Endothelial cell of umbilical vein (primary cell): Measurements from ENCODE around the gene KRTAP10-6. TPM values are rescaled to one million over a fixed set of nuclear protein-coding genes. Genes with fewer than 3 reads are reported as not detected.

Experiments used
- BruUV-seq: library from RNA; stranded (reverse); fragments of 400-500 nt; replicated peaks from 2 replicates; lab custom pipeline; 2021; lab: Mats Ljungman, UMichigan
- CTCF ChIA-PET: fragments of 300-600, 350-600 bp; sonication (Branson Sonifier 250); formaldehyde crosslinking; loops from one replicate; lab custom pipeline; 2021; ENCODE audit warnings: antibody characterized with exemption, inconsistent platforms; lab: Charles Lee
- POLR2A ChIA-PET: fragments of 300-600, 350-600 bp; sonication (Branson Sonifier 250); formaldehyde crosslinking; loops from one replicate; lab custom pipeline; 2021; ENCODE audit warnings: antibody characterized with exemption, inconsistent platforms; lab: Charles Lee
- DNase-seq: peaks from one replicate; pipeline ENCODE4 v3.0.0-alpha.2; 2011; ENCODE audit warnings: low read depth, low spot score
- FAIRE-seq: peaks from 2 replicates; lab custom pipeline; 2011; peaks lifted over from hg19 to GRCh38; lab: Jason Lieb, UNC
- H2AFZ ChIP-seq: 2 replicates; pipeline ENCODE4 v1.6.0; 2012; ENCODE audit warnings: low read depth, low read length, control low read depth, inconsistent platforms
- H3K27ac ChIP-seq: 2 replicates; pipeline ENCODE4 v1.5.1; 2011; ENCODE audit warnings: low read depth, mild to moderate bottlenecking, control low read depth, low read length, moderate library complexity; ENCODE audit not compliant: insufficient read depth
- H3K27me3 ChIP-seq, 2 experiments: 2 replicates each; pipeline versions ENCODE4 v1.6.0 to v1.6.1; 2011; ENCODE audit warnings: low read length in 2 of 2, mixed read lengths in 1 of 2; ENCODE audit not compliant: control insufficient read depth in 2 of 2, insufficient read depth in 2 of 2
- H3K36me3 ChIP-seq, 2 experiments: 2 replicates in 1 of 2; 3 replicates in 1 of 2; pipeline ENCODE4 v1.5.1; 2011; ENCODE audit warnings: low read length in 2 of 2, mild to moderate bottlenecking in 1 of 2, moderate library complexity in 1 of 2; ENCODE audit not compliant: control insufficient read depth in 2 of 2, insufficient read depth in 2 of 2; ENCODE audit errors: extremely low read depth in 1 of 2
- H3K4me1 ChIP-seq: 3 replicates; pipeline ENCODE4 v1.5.1; 2011; ENCODE audit warnings: mild to moderate bottlenecking, low read length; ENCODE audit not compliant: control insufficient read depth, insufficient read depth; ENCODE audit errors: extremely low read depth
- H3K4me2 ChIP-seq: 2 replicates; pipeline ENCODE4 v1.6.1; 2011; ENCODE audit warnings: low read length, control low read depth, mixed read lengths; ENCODE audit not compliant: insufficient read depth
- H3K4me3 ChIP-seq, 3 experiments: fragments of 200-600 bp in 1 of 3; sonication (generic), shearing (Covaris generic) in 1 of 3; replicated peaks in 1 of 3; 2 replicates each; pipeline ENCODE4 v1.5.1; 2011 to 2016; ENCODE audit warnings: control low read depth in 3 of 3, low read length in 3 of 3, mild to moderate bottlenecking in 2 of 3, inconsistent platforms in 1 of 3, low read depth in 1 of 3, moderate library complexity in 1 of 3; ENCODE audit not compliant: insufficient read depth in 1 of 3
- H3K79me2 ChIP-seq: 2 replicates; pipeline ENCODE4 v1.6.0; 2012; ENCODE audit warnings: low read length, inconsistent platforms; ENCODE audit not compliant: control insufficient read depth, insufficient read depth
- H3K9ac ChIP-seq: replicated peaks from 2 replicates; pipeline ENCODE3; 2011; ENCODE audit warnings: low read length, control low read depth; ENCODE audit not compliant: insufficient read depth; ENCODE audit errors: extremely low read depth
- H3K9me1 ChIP-seq: replicated peaks from 3 replicates; pipeline ENCODE4 v1.6.0; 2011; ENCODE audit warnings: mild to moderate bottlenecking, low read length; ENCODE audit not compliant: control insufficient read depth, insufficient read depth; ENCODE audit errors: extremely low read depth
- H3K9me3 ChIP-seq: replicated peaks from 2 replicates; pipeline ENCODE4 v1.5.1; 2012; ENCODE audit warnings: low read length, inconsistent platforms; ENCODE audit not compliant: control insufficient read depth, insufficient read depth
- H4K20me1 ChIP-seq: replicated peaks from 2 replicates; pipeline ENCODE3; 2011; ENCODE audit warnings: mild to moderate bottlenecking, low read length; ENCODE audit not compliant: control insufficient read depth, insufficient read depth; ENCODE audit errors: extremely low read depth
- EZH2 ChIP-seq: IDR thresholded peaks from 2 replicates; pipeline ENCODE4 v1.6.1; 2012; ENCODE audit warnings: borderline replicate concordance, low read depth, mild to moderate bottlenecking, moderate library complexity, low read length, inconsistent platforms; ENCODE audit not compliant: severe bottlenecking
- FOS ChIP-seq: IDR thresholded peaks from 2 replicates; pipeline ENCODE4 v1.6.1; 2011; ENCODE audit warnings: mild to moderate bottlenecking, low read length, moderate library complexity, borderline replicate concordance; ENCODE audit not compliant: insufficient read depth
- GATA2 ChIP-seq: IDR thresholded peaks from 2 replicates; pipeline ENCODE4 v1.7.0; 2011; ENCODE audit warnings: low read depth, mild to moderate bottlenecking, moderate library complexity, mixed read lengths, low read length; ENCODE audit not compliant: insufficient read length, insufficient read depth
- JUN ChIP-seq: IDR thresholded peaks from 2 replicates; pipeline ENCODE4 v1.6.1; 2011; ENCODE audit warnings: borderline replicate concordance, low read depth; ENCODE audit not compliant: insufficient read length, insufficient read depth
- MAX ChIP-seq: IDR thresholded peaks from 2 replicates; pipeline ENCODE4 v1.6.1; 2011; ENCODE audit not compliant: insufficient read depth, insufficient read length
- MYC ChIP-seq: IDR thresholded peaks from one replicate; pipeline ENCODE4 v1.6.1; 2011; ENCODE audit warnings: mild to moderate bottlenecking, low read depth, low read length
- POLR2A ChIP-seq: IDR thresholded peaks from 2 replicates; pipeline ENCODE4 v1.6.1; 2012; ENCODE audit warnings: low read depth, mild to moderate bottlenecking, control low read depth, low read length
- POLR2AphosphoS5 ChIP-seq: IDR thresholded peaks from 2 replicates; pipeline ENCODE4 v1.6.1; 2012; ENCODE audit warnings: low read depth, mild to moderate bottlenecking, control low read depth, low read length, moderate library complexity; ENCODE audit not compliant: insufficient read depth
- dilution Hi-C: fragments of 300-500 bp; cut with MboI; formaldehyde crosslinking; loops from one replicate; pipeline ENCODE4 v1.15.0; 2019; ENCODE audit warnings: low sequenced_read_pairs; ENCODE audit not compliant: extremely low pct_ligation_motif_present
- intact Hi-C: fragments of 100-400 bp; cut with micrococcal nuclease; formaldehyde crosslinking; loops from one replicate; pipeline ENCODE4 v1.10.0; 2022
- polyA plus RNA-seq, 4 experiments: library from polyadenylated mRNA; depleted of rRNA in 3 of 4; stranded (reverse) in 3 of 4; unstranded in 1 of 4; fragments of >200 nt; gene quantifications; 2 replicates each; pipeline versions ENCODE4 v1.2.1 to v1.2.3, GENCODE V29; 2011 to 2012; ENCODE audit warnings: missing spikeins in 1 of 4
- total RNA-seq: library from RNA; stranded (reverse); gene quantifications from 2 replicates; pipeline ENCODE4 v1.2.3, GENCODE V29; 2021
- TF ChIP-seq, protein P1 (sequence below), 2 donors: IDR thresholded peaks; 1 replicate in 1 of 2; 2 replicates in 1 of 2; pipeline ENCODE4 v1.5.1; 2011; ENCODE audit warnings: low read length in 2 of 2, mild to moderate bottlenecking in 2 of 2, moderate library complexity in 2 of 2, control low read depth in 1 of 2, inconsistent platforms in 1 of 2, low read depth in 1 of 2; ENCODE audit not compliant: insufficient read depth in 1 of 2; ENCODE audit errors: extremely low read depth in 1 of 2

KRTAP10-6 gene
- total and polyA plus RNA-seq, 2 donors (not counting 3 experiments of a cell fraction or from before 2014, with no cell fraction given) = not detected

DNA sequence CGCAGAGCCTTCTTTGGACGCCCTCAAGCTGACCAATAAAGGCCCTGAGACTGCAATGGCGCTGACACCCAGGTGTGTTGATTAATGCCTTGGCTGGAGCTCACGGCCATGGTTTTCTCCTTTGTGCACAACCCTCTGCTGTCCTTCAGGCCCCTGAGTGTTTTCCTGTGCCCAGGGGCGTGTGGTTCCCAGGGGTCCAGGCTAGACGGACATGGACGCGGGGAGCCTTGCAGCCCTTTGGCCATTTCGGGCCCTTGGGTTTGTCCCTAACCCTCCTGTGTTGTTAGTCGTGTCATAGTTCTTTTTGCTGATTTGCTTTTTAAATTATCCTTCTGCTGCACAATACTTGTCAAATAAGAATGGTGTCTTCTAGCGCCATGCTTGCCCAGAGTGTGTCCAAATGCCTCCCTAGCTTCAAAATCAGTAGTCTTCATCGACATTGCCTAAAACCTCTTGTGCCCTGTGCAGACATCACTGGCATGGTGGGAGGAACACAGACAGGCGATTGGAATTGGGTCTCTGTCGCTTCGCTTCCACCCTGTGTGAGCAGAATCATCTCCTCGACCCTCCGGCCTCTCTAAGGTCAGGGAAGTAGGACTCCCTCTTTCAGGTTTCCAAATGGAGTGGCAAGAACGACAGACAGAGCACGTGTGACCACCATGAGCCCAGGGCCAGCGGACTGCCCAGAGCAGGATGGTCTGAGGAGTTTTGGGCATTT, 16.8 kb downstream of the KRTAP10-6 start:
- Histone ChIP-seq H2AFZ (no peak overlapping the region), H3K27me3 (no peaks in the 10 kb centered on the region), H4K20me1 (no peaks in the 10 kb centered on the region), H3K79me2 (no peaks in the 10 kb centered on the region), H3K9ac (no peak overlapping the region), H3K4me1 (no peaks in the 10 kb centered on the region), H3K36me3 (no peaks in the 10 kb centered on the region), H3K4me3 (no peak overlapping the region), H3K4me2 (no peak overlapping the region), H3K27ac (no peak overlapping the region), H3K9me3 (no peaks in the 10 kb centered on the region), H3K9me1 (no peaks in the 10 kb centered on the region)
- dilution Hi-C loops = no loop called here
- POLR2A ChIA-PET = no interaction called here
- no TSS peak for BruUV-seq
- intact Hi-C loops = no loop called here
- CTCF ChIA-PET = interaction anchor here (1.3 kb wide), 1 partner anchor 218 kb away, joined by 4 read pairs; no protein-coding TSS in a partner anchor
- DNase-seq (no peak), FAIRE-seq (no peak)
- TF ChIP-seq EZH2 (no peak), POLR2AphosphoS5 (no peak), GATA2 (no peak), POLR2A (no peak), FOS (no peak), MYC (no peak), MAX (no peak), JUN (no peak)
- TF ChIP-seq, protein P1, sequence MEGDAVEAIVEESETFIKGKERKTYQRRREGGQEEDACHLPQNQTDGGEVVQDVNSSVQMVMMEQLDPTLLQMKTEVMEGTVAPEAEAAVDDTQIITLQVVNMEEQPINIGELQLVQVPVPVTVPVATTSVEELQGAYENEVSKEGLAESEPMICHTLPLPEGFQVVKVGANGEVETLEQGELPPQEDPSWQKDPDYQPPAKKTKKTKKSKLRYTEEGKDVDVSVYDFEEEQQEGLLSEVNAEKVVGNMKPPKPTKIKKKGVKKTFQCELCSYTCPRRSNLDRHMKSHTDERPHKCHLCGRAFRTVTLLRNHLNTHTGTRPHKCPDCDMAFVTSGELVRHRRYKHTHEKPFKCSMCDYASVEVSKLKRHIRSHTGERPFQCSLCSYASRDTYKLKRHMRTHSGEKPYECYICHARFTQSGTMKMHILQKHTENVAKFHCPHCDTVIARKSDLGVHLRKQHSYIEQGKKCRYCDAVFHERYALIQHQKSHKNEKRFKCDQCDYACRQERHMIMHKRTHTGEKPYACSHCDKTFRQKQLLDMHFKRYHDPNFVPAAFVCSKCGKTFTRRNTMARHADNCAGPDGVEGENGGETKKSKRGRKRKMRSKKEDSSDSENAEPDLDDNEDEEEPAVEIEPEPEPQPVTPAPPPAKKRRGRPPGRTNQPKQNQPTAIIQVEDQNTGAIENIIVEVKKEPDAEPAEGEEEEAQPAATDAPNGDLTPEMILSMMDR (IDR thresholded peaks at IDR 0.05; ENCODE audit: extremely low read depth in 1 of 2, insufficient read depth in 1 of 2, low read depth in 1 of 2, low read length in 2 of 2) = no peak
